COR-L47 (cell line): ENCODE measurements around the gene IER5L.
"Not testable (repeated sequence)": the region's sequence is repeated elsewhere in the genome, so short reads cannot be mapped to it uniquely, and the experiment has no call there.

Experiments
- DNase-seq: peaks from one replicate; lab custom pipeline; 2025; lab: John Stamatoyannopoulos, UW

The IER5L gene

DNA sequence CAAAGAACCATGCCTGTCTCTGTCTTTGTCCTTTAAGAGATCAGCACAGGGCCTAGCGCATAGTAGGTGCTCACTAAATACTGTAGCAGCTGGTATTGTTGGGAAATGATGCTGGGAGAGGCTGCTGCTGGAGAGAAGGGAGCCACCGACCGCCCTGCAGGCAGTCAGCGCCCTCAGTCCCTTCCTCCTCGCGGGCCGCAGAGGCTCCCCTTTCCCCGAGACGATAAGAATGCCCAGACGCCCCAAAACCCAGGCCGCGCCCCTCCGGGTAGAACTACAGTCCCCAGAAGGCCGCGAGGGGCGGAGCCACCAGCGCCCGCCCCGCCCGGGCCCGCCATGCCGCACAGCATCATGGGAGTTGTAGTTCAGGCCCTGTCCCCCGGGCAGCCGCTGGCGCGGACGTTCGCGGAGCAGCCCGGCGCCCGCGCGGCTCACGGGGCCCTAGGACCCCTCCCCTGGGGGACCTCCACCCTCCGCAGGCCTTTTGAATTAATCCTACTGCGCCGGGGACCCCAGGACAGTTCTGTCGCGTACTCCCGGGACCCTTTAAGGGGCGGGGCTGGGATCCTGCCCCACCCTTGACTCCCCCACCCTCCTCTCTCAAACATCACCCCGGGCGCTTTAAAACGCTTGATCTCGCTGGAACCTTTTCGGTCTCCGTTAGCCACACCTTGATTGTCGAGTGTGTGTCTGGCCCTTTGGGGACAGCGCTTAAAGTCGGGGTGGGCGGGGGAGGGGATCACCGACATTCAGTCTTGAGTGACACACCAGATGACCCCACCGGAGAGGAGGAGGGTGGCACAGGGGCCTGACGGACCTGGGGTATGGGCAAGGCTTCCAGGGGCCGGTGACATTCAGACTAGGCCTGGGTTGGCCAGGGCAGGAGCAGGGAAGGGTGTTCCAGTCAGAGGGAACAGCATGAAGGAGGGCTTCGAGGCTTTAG lies 24.8 kb upstream of the IER5L start:
- DNase-seq = peak; percentile 26

GRCh38 chr9:129201866-129202265 lies 23.8 kb upstream of the IER5L start:
- no peak for DNase-seq

DNA sequence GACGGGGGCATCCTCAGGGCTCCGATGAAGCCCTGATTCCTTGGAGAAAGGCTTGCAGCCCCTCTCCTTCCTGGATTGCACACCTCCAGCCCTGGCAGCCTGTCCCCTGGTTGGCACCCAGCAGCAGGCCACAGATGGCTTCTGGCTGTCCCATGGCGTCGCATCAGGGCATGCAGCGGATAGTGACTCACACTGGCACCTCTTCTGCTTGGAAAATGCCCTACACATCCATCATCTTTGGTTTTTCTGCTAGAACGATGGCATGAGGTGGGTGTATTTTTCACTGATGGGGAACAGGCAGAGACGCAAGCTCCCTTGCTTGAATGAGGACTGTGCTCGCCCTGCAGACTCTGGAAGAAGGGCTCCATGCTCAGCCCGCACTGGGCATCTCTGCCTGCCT lies 23.2 kb upstream of the IER5L start:
- no peak for DNase-seq

GRCh38 chr9:129200255-129200654 lies 22.2 kb upstream of the IER5L start:
- no peak for DNase-seq

DNA sequence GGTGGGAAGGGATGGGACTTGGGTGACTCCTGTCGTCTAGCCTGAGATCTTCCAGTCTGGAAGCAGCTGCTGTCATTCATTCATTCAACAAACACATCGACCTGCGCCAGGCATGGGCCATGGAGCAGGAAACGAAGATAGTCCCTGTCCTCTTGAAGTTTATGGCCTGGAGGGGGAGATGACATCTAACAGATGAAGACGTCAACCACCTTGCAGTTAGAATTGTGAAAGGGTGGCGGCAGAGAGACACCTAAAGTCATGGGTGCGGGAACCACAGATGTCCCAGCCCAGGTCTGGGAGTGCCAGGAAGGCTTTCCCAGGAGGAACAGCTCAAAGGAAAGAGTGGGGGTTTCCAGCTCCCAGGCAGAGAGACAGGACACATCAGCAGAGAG lies 21.0 kb upstream of the IER5L start:
- no peak for DNase-seq

GRCh38 chr9:129198319-129199043 lies 20.4 kb upstream of the IER5L start:
- no peak for DNase-seq

DNA sequence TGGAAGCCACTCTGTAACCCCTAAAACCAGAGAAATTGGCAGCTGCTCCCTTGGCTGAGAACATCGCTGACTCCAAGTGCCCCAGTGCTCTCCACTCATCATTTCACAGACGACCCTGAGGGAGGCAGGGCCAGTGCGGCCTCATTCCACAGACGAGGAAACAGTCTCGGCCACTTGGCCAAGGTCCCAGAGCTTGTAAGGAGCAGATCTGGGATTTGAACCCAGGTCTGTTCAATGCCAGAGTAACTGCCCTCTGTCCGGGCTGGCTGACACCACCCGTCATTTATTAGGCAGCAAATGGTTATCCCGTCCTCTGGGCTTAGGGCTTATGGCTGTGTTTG lies 19.9 kb upstream of the IER5L start:
- DNase-seq = no peak

- not testable (repeated sequence) for DNase-seq
These were observed 19.0 kb upstream of the IER5L start for GRCh38 chr9:129197045-129197444.

- DNase-seq = no peak
These were observed 17.5 kb upstream of the IER5L start for GRCh38 chr9:129195606-129196005.

- no peak for DNase-seq
These were observed 16.2 kb upstream of the IER5L start for GRCh38 chr9:129194221-129194620.

GRCh38 chr9:129193655-129194054 lies 15.6 kb upstream of the IER5L start:
- no peak for DNase-seq

- no peak for DNase-seq
These were observed 13.2 kb upstream of the IER5L start for GRCh38 chr9:129191234-129191633.

DNA sequence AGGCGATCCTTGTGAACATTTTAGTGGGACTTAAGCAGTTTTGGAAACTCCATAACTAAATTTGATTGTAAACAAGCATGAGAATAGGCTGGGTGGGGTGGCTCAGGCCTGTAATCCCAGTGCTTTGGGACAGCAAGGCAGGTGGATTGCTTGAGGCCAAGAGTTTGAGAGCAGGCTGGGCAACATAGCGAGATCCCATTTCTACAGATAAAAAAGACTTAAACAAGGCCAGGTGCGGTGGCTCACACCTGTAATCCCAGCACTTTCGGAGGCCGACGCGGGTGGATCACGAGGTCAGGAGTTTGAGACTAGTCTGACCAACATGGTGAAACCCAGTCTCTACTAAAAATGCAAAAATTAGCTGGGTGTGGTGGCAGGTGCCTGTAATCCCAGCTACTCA lies 11.9 kb upstream of the IER5L start:
- not testable (repeated sequence) for DNase-seq

DNA sequence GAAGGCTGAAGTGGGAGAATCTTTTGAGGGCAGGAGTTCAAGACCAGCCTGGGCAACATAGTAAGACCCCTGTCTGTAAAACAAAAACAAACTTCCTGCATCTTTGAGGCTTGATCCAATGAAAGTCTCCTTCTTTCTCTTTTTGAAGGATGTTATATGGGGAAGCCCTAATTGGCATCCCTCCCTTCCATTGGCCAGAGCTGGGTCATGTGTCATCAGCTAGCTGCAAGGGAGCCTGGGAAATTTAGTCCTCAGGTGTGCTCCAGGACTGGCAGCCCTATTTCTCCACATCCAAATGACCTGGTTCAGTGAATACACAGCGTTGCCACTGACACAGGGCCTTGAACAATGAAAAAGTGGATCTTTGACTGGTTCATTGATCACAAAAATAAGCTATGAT lies 9.0 kb upstream of the IER5L start:
- DNase-seq = no peak

DNA sequence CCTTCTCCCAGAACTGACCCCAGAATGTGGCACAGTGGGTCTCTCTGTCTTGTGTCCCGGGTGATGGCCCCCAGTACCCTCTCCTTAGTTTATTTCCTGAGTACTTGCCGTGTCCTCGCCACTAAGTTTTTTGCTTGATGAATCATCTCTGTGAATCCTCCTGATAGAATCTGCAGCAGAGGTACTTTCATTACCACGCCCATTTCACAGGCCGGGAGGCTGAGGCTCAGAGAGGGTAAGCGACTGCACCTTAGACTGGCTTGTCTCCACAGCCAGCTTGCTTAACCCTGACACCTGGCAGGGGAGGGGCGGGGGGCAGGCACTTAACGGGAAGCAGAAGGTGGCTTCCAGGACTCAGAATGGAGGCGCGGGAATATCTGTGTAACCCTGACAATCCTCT lies 7.9 kb upstream of the IER5L start:
- DNase-seq = no peak

DNA sequence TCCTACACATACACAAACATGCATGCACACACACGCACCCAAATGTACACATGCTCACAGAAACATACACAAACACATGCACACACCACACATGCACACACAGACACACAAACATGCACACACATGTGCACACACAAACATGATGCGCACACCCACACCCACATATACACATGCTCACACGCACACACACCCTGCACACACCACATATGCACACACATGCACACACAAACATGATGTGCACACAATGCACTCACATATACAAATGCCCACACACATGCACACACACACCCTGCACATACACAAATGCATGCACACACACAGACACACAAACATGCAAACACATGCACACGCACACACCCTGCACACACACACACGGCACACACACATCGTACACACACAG lies 7.3 kb upstream of the IER5L start:
- DNase-seq = no peak

GRCh38 chr9:129184596-129185122 lies 6.6 kb upstream of the IER5L start:
- DNase-seq = no peak

- no peak for DNase-seq
These were observed 6.1 kb upstream of the IER5L start for GRCh38 chr9:129184219-129184524.

GRCh38 chr9:129183495-129184218 lies 5.6 kb upstream of the IER5L start:
- no peak for DNase-seq

DNA sequence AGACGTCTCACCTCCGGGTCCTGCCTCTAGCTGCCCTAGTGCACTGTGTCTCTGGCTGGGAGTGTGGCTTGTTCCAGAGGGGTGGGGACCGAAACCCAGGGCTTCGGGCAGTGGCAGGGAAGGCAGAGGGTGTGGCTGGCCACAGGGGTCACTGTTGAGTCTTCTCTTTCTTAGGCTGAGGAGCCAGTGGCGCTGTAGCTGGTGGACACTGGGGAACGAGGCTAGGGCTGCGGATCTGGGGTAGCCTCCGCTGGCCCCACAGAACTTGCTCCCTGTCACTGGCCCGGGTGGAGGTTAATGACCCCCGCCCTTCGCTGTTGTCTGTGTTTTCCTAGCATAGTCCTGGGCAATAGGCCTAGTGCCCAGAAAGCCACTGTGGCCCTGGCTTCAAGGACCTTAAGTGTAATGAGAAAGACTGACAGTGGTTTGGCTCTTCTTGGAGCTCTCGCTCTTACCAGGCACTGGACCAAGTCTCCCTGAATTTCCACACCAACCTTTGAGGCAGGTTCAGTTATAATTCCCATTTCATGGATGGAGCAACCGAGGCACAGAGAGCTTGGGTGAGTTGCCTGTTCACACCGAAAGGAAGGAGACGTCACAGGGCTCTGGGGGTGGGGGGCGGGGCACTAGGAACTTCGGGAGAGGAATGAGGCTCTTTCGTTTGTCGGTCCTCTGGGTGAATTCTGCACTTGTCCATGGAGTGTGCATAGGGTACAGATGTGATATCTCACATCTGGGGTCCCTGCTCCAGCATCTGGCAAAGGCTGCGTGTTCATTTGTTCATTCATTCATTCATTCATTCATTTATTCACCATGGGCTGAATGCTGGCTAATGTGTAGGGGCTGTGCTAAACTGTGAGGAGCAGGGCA lies 4.8 kb upstream of the IER5L start:
- DNase-seq = no peak

DNA sequence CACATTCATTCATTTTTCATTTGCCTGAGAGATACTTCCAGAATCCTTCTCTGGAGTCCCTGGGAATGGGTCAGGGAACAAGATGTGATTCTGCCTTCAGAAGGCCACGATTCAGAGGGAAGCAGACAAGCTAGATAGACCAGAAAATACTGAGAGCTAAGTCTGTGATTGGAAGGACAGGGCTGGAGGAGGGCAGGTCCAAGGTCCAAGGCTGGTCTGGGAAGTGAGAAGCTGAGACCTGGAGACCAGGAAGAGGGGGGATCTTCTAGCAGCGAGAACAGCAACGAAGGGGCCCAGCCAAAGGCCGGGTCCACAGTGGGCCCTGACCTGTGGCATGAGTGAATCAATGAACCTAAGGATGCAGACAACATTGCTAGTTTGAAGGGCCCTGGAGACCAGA lies 4.1 kb upstream of the IER5L start:
- DNase-seq = no peak

DNA sequence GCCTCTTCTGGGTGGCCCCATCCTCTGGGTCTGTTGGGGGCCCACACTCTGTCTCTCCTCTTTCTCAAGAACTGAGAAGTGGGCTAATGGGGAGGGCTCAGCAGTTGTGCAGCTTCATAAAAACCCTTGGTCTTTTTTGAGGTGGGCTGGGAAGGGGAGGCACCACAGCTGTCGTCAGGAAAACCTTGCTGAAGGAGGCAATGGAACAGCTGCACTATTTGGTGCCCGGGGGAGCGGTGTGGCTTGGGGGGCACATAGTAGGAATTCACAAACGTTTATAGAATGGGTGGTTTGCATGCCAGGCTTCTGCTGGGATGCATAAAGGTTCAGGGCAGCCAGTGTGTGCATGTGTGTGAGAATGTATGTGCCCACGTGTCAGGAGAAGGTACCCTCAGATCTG lies 3.2 kb upstream of the IER5L start:
- no peak for DNase-seq
